IPS-11a (cell line): ENCODE data around the gene GRK3.
A peak's percentile ranks its signal among the peaks of the same experiment; 100 is the strongest.
"Not testable (repeated sequence)": the region's sequence is repeated elsewhere in the genome, so short reads cannot be mapped to it uniquely, and the experiment has no call there.

Experiments used
- H3K4me3 ChIP-seq: one replicate; pipeline ENCODE4 v1.5.1; 2013; ENCODE audit warnings: low read depth, low read length, control low read depth

Gene GRK3

DNA sequence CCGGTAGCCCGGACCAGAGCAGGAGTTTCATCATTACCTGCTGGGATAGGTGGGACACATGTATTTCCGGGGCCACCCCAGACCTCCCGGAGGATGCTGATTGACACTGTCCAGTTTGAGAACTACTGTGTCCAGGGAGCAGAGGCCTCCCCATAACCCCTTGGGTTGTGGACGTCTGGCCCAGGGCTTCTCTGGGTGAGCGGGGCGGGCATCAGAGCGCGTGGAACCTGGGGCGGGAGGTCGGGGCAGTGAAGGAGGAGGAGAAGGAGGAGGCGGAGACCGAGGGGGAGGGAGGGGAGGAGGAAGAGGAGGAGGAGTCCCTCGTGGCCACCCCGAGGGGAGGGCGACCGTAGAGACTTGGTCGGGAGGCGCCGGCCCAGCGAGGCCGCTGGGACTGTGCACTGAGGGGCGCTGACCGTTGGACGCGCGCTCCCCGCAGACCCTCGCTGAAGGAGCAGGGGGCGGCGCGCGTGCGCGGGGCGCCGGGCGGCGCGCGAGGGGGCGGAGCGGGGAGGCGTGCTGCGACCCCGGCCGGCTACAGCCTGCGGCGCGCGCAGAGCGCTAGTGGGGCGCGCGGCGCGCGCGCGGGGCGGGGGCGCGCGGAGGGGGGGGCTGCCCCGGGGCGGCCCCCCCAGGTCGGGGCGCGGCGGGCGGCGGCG is at the start of gene GRK3:
TSS of gene GRK3 (plus strand) at position 356 of the 659 bp plus-strand sequence. CDS start 366 bp downstream, outside the sequence.
- peak within 1 kb of the TSS; percentile 76 for H3K4me3 ChIP-seq

DNA sequence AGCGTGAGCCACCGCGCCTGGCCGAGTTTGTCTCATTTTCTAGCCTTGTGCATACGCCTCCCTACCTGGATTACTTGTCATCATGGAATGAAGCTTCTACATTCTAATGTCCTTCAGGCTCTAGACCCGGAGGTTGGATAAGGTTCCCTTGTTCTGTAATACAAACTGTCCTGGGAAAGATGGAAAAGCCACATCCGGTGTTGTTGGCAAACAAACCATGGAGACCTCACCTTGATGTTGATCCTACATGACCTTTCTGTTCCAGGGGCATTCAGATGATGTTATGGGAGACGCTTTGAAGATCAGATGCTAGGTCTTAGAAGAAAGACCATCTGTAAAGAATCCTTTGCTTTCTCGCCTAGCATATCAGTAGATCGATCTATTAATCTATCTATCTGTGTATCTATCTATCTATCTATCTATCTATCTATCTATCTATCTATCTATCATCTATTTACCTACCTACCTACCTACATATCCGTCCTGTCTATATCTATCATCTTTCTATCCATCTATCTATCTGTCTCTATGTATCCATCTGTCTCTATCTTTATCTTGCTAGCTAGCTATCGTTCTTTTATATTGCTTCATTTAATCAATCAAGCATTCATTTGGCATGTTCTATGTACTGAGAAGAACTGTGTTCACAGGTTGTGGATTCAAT is 46.3 kb upstream of the GRK3 start:
- H3K4me3 ChIP-seq, result no peak overlapping the region

DNA sequence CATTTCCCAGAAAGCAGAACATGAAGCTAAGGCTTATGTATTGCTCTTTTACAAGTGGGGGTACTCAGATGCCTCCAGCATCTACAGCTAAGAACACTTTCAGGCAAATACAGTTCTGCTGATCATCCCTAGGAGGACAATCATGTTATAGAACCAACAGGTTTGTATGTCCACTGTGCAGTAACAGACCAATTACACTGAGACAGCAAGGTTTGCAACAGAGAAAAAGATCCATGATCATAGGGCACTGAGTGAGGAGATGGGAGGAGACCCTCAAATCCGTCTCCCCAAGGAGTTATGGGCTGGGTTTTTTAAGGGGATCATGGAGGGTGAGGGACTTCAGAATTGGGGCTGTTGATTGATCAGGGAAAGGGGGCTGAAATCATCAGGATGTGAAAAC is 39.1 kb upstream of the GRK3 start:
- no peak overlapping the region for H3K4me3 ChIP-seq

DNA sequence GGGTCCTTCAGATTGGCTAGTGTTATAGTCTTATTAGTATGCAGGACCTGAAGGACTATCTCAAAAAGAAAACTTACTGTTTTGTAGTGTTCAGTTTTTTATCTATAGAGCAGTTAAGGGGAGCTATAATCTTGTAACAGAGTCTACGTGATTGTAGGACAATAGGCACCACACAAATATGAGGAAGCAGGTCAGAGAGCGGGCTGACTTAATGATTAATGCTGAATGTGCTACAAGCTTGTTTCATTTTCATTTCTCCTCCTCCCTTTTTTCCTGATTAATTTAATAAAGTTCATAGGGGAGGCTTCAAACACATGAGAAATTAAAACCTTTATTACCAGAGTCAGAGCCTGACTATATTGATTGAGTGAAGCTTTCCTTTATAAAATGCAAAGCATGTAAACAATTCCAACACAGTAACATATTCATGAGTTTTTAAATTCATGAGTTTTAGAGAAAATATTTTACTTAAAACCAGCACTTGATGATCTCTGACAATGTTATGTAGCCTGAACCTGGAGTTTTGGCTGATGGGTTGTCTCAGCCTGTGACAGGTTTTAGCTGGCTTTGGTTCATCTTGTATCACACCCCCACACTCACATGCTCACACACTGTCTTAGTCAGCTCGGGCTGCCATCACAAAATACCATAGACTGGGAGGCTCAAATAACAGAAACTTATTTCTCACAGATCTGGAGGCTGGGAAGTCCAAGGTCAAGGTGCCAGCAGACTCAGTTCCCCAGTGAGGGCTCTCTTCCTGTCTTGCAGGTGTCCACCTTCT is 38.5 kb upstream of the GRK3 start:
- not testable (repeated sequence) for H3K4me3 ChIP-seq

DNA sequence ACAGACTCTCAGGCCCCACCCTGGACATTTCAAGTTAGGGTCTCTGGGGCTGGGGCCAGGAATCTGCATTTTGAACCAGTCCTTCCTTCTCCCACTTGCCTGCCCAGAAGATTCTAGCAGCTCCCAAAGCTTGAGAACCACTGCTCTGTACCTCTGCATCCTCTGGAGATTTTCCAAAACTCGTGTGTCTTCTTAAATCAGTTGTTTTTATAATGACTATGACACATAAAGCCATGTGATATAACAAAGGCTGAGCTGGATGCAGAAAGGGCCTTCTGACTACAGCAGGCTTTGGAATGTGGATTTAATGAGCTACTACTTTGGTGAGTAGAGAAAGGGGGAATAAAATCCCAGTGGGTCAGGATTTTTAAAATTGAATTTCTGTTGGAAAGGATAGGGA is 37.5 kb upstream of the GRK3 start:
- H3K4me3 ChIP-seq, result not testable (repeated sequence)

DNA sequence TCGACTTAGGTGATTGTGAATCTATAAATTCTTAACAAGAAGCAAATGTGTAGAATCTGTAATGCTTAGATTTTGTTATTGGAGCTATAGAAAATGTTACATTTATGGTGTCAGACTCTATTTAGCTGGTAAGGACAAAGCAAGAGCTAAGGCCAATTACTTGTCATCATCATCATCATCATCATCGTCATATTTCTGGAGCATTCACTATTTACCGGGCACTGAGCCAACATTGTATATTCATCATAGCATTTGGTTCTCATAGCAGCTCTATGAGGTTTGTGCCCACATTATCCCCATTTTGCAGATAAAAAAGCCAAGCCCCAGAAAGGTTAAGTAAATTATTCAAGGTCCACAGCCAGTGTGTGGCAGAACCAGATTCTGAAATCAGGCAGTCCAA is 36.4 kb upstream of the GRK3 start:
- not testable (repeated sequence) for H3K4me3 ChIP-seq

DNA sequence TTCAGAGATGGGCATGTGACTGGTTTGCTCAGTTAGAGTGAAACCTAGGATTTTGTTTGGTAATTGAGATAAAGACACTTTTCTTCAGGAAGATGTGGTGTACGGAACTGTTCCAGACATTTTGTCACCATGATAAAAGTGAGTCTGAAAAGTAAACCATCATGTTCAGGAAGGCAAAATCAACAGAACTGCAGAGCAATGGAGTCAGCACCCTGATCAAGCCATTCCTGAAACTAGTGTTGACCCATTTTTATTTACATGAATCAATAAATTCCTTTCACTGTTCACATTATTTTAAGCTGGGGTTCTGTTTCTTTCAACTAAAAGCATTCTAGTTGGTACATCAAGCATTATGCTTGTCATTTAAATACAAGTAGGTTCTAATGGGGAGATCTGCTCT is 35.4 kb upstream of the GRK3 start:
- not testable (repeated sequence) for H3K4me3 ChIP-seq

DNA sequence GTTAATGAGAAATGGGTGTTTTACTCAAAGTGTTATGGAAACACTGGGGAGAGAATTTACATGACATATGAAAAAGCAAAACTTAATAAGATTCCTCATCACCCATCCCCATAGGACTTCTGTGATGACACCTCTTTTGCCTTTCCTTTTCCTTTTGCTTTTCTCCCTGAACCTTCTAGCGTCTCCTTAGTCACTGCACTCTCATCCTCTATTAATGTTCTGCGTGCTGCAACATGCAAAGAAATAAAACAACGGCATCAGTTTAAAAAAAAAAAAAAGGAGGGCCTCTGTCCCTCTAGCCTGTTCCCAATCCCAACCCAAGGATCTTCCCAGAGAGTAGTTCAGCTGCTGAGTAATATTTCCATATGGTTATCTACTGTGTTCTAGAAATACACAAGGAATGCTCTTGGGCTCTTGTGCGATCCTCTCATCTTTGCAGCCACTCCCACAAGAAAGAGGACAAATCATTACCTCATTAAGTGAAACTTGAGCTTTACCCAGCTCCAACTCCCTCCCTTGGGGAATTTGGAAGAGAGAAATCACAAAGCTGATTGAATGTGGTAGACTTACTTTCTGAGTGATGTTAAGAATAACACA is 34.8 kb upstream of the GRK3 start:
- H3K4me3 ChIP-seq, result not testable (repeated sequence)

DNA sequence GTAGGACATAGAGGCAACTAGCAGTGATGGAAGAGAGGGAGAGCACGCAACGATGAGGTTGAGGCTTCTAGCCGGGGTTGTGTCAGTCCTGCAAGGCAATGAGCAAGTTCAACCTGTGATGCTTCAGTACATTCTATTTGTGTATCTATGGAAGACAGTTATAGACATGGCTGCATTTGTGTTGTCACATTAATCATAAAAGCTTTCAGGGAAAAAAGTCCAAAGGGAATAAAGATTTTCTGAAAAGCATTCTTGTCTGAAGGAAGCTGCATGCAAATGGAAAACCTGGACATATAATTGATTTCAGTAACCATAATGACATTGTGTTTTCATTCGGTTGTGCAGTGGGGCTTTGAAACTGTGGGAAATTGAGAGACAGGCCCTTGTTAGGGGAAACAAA is 32.8 kb upstream of the GRK3 start:
- H3K4me3 ChIP-seq, result not testable (repeated sequence)

DNA sequence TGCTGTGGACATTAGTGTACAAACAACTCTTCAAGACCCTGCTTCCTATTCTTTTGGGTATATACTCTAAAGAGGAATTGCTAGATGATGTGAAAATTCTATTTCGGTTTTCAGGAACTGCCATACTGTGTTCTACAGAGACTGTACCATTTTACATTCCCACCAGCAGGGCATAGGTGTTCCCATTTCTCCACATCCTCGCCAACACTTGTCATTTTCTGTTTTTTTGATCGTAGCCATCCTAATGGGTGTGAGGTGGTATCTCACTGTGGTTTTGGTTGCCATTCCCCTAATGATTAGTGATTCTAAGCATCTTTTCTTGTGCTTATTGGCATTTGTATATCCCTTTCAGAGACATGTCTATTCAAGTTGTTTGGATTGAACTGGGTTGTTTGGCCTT is 29.8 kb upstream of the GRK3 start:
- H3K4me3 ChIP-seq, result no peak overlapping the region

DNA sequence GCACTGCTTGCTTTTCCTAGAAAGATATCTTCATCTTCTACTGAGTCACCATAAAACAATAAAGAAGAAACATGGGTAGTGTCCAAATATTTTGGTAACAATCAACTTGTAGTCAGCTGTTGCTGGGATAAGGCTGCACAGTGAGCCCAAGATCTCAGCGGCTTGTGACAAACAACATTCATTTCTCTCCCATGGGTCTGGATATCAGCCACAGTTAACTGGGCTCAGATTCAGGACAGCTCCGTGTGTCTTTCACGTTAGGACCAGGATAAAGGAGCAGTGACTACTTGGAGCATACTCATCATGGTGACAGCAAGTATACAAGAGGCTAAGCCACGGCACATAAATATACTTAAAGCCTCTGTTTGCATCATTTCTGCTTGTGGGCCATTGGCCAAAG is 27.9 kb upstream of the GRK3 start:
- H3K4me3 ChIP-seq, result no peak overlapping the region

DNA sequence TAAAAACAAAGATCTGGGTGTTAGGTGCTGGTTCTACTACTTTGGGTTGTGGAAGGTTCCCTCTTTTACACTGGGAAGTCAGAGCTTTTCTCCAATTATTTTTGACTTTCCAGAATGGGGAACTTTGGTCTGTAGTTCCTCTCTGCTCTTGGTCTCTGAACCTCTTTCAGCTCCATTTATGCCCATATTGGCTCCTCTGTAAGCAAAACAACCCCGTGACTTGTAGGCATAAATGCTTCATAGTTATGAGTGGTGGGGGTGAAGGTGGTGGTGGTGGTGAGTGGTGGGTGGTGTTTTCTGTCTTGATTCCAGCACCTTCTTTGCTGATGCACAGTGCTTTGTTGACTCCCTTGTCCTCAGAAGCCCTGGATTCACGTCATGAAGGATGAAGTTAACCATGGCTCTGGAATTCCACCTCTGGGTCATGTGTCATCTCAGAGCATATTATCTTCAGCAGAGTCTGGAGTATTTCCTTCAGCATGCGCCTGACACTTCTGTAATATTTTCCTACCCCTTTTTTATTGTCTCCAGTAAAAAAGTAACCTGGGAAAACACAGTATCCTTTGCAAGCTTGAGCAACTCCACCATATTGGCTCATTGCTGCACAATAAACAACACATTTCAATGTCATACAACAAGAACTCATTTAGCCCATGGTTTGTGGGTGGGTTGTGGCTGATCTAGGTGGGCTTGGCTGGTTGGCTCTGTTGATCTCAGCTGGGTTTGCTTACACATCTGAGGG is 24.1 kb upstream of the GRK3 start:
- no peak overlapping the region for H3K4me3 ChIP-seq

DNA sequence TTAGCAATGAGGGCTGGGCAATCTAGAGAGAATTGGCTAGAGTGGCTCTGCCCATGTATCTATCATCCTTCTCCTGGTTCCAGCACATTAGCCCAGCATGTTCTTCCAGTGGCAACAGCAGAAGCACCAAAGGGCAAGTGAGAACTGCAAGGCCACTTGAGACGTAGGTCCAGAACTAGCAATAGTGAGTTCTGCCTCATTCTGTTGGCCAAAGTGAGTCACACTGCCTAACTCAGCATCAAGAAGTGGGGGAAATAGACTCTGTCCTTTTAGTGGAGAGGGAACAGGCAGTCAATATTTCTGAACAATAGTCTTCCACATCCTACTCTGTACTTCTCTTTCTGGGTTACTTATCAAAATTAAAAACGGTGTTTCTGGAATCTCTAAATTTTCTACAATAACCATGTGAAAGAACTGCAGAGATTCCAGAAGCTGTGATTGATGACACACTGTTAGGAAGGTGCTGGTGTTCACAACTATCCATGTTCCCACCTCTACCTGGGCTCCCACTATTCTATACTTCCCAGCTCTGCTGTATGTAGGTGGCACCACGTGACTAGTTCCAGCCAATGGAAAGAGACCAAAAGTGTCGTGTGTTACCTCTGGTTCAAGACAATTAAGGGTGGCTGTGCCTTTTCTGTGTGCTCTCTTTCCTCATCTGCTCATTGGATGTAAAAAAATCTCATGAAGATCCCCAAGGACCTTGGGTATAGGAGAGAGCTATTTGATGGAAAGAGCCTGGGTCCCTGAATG is 23.4 kb upstream of the GRK3 start:
- H3K4me3 ChIP-seq, result no peak overlapping the region

DNA sequence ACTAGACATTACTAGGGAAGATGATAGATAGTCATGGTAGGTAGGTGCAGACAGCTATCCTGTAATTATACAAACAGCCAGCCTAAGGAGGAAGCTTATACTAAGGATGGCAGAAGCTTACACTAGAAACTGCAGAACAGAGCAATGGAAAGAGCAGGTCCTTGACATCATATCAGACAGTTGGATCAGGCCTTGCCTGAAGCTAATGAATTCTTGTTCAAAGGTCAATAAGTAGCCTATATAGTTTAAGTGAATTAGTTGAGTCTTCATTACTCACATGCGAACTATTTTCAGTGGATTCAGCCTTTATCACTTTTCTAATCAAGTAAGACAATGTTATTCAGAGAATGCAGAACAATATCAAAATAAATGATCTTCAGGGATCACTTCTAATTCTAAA is 22.3 kb upstream of the GRK3 start:
- no peak overlapping the region for H3K4me3 ChIP-seq

DNA sequence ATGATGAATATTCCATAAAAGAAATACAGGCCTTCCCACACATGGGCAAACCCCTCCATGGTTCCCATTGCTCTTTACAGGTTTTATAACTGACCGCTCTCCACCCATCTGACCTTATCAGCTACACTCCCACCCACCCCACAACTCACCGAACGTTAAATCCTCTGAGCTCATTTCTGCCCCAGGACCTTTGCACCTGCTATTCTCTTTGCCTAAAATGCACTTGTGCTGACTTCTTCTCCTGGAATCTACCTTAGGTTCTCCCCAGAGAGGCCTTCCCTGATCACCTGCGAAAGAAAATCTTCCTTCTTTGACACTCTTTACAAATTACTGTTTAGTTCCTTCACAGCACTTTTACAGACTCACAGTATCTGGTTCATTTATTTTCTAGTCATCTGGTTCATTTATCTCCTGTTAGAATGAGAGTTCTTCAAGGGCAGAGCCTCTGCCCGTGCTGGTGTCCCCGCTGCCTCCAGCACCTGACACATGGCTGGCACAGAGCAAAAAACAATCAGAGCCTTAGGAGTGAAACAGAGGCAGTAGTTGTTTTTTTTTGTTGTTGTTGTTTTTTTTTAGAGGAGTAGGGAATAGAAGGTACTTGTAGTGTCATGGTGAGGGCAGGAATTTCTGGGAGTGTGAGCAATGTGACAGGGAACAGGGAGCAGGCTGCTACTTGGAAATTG is 21.6 kb upstream of the GRK3 start:
- H3K4me3 ChIP-seq, result no peak overlapping the region

DNA sequence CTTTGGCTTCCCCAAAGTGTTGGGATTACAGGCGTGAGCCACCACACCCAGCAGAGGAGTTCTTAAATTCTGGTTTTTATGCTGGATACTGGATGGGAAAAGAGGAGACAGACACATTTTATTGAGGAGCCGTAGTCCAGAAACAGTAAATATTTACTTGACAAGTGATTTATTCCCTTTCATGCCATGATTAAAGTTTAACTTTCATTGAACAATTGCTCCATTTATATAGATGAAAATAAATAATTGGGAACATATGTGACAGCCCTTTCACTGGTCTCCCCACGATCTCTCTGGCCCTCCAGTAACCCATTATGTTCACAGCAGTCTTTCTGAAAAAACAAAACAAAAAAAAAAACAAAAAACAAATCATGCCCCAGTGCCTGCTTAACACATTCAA is 19.3 kb upstream of the GRK3 start:
- H3K4me3 ChIP-seq, result no peak overlapping the region

DNA sequence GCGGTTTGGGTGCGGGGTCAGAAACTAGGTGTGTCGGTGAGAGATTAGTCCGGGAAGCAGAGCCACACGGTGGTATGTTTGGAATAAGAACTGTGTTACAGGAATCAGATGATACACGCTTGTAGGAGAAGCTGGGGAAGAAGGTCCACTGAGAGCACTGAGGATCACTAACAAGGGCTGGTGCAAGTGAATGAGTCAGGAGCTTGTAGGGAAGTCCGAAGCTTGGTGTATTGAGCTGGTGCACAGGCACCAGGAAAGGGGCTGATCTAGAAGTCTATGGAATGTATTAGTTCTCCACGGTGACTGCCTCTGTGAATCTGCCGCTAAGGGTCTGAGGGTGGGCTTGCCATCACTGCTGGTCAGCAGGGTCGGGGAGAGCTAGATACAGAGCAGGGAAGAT is 18.8 kb upstream of the GRK3 start:
- H3K4me3 ChIP-seq, result no peak overlapping the region

DNA sequence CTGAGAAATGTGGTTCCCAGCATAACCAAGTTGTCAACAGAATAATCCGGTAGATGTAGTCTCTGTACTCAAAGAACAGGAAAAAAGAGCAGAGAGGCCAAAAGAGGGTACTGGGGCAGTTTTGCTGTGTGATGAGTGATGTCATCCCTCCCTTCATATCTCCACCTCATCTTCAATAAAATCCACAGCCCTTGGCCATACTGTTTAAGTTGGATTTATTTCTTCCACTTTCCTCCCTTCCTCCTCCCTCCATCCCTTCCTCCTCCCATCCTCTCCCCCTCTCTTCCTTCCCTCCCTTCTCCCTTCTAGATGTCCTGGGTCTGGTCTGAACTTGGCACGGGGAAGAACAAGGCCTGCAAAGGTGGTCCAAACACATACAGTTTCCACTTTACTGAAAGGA is 18.2 kb upstream of the GRK3 start:
- H3K4me3 ChIP-seq, result no peak overlapping the region

DNA sequence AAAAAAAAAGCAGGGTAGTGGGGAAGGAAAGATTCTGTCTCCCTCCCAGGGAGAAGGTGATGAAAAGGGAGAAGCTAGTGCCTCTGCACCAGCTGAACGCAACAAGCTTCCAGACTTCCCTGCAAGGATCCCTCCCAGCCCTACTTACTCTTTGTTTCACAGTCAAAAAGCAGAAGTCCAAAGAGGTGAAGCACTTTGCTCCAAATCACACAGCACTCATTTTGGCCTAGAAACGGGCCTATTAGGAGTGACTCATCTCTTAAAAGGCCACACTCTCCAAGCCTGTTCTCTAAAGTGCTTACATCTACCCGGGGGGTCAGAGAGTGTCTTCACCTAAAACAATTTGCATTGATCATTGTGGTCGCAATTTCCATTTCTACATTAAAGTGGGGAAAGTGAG is 17.7 kb upstream of the GRK3 start:
- H3K4me3 ChIP-seq, result no peak overlapping the region
